Fibroblast of lung (primary cell): ENCODE results near the gene REEP2. TPM values are rescaled to one million over a fixed set of nuclear protein-coding genes. Genes with fewer than 3 reads are reported as not detected.
A peak's percentile ranks its signal among the peaks of the same experiment; 100 is the strongest.

Experiments used
- DNase-seq, 2 donors: peaks; one replicate each; pipeline versions ENCODE4 v3.0.0 to v3.0.0-alpha.2; 2010; ENCODE audit warnings: low read depth in 2 of 2
- H2AFZ ChIP-seq: 2 replicates; pipeline ENCODE4 v1.5.1; 2012; ENCODE audit warnings: low read length, control low read depth, inconsistent platforms
- H3K27ac ChIP-seq: 2 replicates; pipeline ENCODE4 v1.5.1; 2011; ENCODE audit warnings: low read length, control low read depth; ENCODE audit not compliant: insufficient read depth
- H3K27me3 ChIP-seq: 2 replicates; pipeline ENCODE4 v1.5.1; 2011; ENCODE audit warnings: mild to moderate bottlenecking, low read length; ENCODE audit not compliant: control insufficient read depth, insufficient read depth
- H3K36me3 ChIP-seq: 2 replicates; pipeline ENCODE4 v1.5.1; 2011; ENCODE audit warnings: low read length; ENCODE audit not compliant: control insufficient read depth, insufficient read depth
- H3K4me1 ChIP-seq: 2 replicates; pipeline ENCODE4 v1.5.1; 2011; ENCODE audit warnings: low read length; ENCODE audit not compliant: control insufficient read depth, insufficient read depth; ENCODE audit errors: extremely low read depth
- H3K4me2 ChIP-seq: 2 replicates; pipeline ENCODE4 v1.5.1; 2011; ENCODE audit warnings: low read length, control low read depth; ENCODE audit not compliant: insufficient read depth; ENCODE audit errors: extremely low read depth
- H3K4me3 ChIP-seq, 4 experiments: fragments of 200-600 bp in 1 of 4; sonication (generic) in 1 of 4; replicated peaks in 1 of 4; 2 replicates each; pipeline ENCODE4 v1.5.1; 2011 to 2016; ENCODE audit warnings: low read length in 4 of 4, low read depth in 3 of 4, mild to moderate bottlenecking in 3 of 4, control low read depth in 2 of 4, inconsistent platforms in 1 of 4, mixed read lengths in 1 of 4; ENCODE audit not compliant: insufficient read depth in 1 of 4; ENCODE audit errors: control extremely low read depth in 1 of 4
- H3K79me2 ChIP-seq: 2 replicates; pipeline ENCODE4 v1.5.1; 2012; ENCODE audit warnings: mild to moderate bottlenecking, low read length, inconsistent platforms; ENCODE audit not compliant: control insufficient read depth, insufficient read depth
- H3K9ac ChIP-seq: 2 replicates; pipeline ENCODE4 v1.5.1; 2011; ENCODE audit warnings: mild to moderate bottlenecking, low read length, control low read depth; ENCODE audit not compliant: insufficient read depth
- H3K9me3 ChIP-seq: 2 replicates; pipeline ENCODE4 v1.5.1; 2012; ENCODE audit warnings: low read depth, low read length; ENCODE audit not compliant: control insufficient read depth, insufficient read depth
- H4K20me1 ChIP-seq: 2 replicates; pipeline ENCODE4 v1.5.1; 2011; ENCODE audit warnings: low read length; ENCODE audit not compliant: control insufficient read depth, insufficient read depth; ENCODE audit errors: extremely low read depth
- EZH2 ChIP-seq: IDR thresholded peaks from 2 replicates; pipeline ENCODE4 v1.5.1; 2012; ENCODE audit warnings: low read length, control low read depth, mild to moderate bottlenecking; ENCODE audit errors: missing control alignments
- polyA plus RNA-seq, 2 donors: library from polyadenylated mRNA; depleted of rRNA in 1 of 2; stranded (reverse) in 1 of 2; unstranded in 1 of 2; fragments of >200 nt; gene quantifications; 2 replicates each; pipeline ENCODE4 v1.2.1, GENCODE V29; 2011 to 2012; ENCODE audit warnings: missing spikeins in 1 of 2
- total RNA-seq: library from RNA; depleted of rRNA; stranded (reverse); fragments of >200 nt; gene quantifications from 2 replicates; pipeline ENCODE4 v1.2.1, GENCODE V29; 2014
- TF ChIP-seq, protein P1 (sequence below), 2 donors: IDR thresholded peaks in 1 of 2; conservative IDR thresholded peaks in 1 of 2; 1 replicate in 1 of 2; 2 replicates in 1 of 2; pipeline ENCODE4 v1.5.1; 2011 to 2012; ENCODE audit warnings: low read length in 2 of 2, control low read depth in 1 of 2, inconsistent platforms in 1 of 2, low read depth in 1 of 2, mild to moderate bottlenecking in 1 of 2

The REEP2 gene
- total and polyA plus RNA-seq, 2 donors (not counting 1 experiment from before 2014, with no cell fraction given), result 6.1 to 14.4 TPM

DNA sequence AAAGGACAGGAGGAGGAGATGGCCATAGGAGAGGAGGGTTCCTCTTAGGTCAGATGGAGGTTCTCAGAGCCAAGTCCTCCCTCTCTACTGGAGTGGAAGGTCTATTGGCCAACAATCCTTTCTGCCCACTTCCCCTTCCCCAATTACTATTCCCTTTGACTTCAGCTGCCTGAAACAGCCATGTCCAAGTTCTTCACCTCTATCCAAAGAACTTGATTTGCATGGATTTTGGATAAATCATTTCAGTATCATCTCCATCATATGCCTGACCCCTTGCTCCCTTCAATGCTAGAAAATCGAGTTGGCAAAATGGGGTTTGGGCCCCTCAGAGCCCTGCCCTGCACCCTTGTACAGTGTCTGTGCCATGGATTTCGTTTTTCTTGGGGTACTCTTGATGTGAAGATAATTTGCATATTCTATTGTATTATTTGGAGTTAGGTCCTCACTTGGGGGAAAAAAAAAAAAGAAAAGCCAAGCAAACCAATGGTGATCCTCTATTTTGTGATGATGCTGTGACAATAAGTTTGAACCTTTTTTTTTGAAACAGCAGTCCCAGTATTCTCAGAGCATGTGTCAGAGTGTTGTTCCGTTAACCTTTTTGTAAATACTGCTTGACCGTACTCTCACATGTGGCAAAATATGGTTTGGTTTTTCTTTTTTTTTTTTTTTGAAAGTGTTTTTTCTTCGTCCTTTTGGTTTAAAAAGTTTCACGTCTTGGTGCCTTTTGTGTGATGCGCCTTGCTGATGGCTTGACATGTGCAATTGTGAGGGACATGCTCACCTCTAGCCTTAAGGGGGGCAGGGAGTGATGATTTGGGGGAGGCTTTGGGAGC is 29.5 kb downstream of the REEP2 start:
- DNase-seq, result peak; percentile 29 to 40
- no peaks in the 10 kb centered on the region for H3K9me3 ChIP-seq
- no peak overlapping the region for H3K9ac ChIP-seq
- peak overlapping the region; percentile 90 for H3K4me2 ChIP-seq
- no peak for TF ChIP-seq EZH2
- TF ChIP-seq, protein P1, sequence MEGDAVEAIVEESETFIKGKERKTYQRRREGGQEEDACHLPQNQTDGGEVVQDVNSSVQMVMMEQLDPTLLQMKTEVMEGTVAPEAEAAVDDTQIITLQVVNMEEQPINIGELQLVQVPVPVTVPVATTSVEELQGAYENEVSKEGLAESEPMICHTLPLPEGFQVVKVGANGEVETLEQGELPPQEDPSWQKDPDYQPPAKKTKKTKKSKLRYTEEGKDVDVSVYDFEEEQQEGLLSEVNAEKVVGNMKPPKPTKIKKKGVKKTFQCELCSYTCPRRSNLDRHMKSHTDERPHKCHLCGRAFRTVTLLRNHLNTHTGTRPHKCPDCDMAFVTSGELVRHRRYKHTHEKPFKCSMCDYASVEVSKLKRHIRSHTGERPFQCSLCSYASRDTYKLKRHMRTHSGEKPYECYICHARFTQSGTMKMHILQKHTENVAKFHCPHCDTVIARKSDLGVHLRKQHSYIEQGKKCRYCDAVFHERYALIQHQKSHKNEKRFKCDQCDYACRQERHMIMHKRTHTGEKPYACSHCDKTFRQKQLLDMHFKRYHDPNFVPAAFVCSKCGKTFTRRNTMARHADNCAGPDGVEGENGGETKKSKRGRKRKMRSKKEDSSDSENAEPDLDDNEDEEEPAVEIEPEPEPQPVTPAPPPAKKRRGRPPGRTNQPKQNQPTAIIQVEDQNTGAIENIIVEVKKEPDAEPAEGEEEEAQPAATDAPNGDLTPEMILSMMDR (conservative IDR thresholded peaks at IDR 0.05 in 1 of 2, IDR thresholded peaks at IDR 0.05 in 1 of 2; ENCODE audit: low read depth in 1 of 2, low read length in 2 of 2), result no peak
- H4K20me1 ChIP-seq, result no peaks in the 10 kb centered on the region
- peak overlapping the region in 3 of 4 experiments; percentile 3 to 84 (median 69) for H3K4me3 ChIP-seq
- no peak overlapping the region for H2AFZ ChIP-seq
- peaks cover 9% of the 10 kb centered on the region for H3K36me3 ChIP-seq
- H3K4me1 ChIP-seq, result peaks cover 1% of the 10 kb centered on the region
- no peaks in the 10 kb centered on the region for H3K27me3 ChIP-seq
- no peak overlapping the region for H3K27ac ChIP-seq
- peaks cover 16% of the 10 kb centered on the region for H3K79me2 ChIP-seq

DNA sequence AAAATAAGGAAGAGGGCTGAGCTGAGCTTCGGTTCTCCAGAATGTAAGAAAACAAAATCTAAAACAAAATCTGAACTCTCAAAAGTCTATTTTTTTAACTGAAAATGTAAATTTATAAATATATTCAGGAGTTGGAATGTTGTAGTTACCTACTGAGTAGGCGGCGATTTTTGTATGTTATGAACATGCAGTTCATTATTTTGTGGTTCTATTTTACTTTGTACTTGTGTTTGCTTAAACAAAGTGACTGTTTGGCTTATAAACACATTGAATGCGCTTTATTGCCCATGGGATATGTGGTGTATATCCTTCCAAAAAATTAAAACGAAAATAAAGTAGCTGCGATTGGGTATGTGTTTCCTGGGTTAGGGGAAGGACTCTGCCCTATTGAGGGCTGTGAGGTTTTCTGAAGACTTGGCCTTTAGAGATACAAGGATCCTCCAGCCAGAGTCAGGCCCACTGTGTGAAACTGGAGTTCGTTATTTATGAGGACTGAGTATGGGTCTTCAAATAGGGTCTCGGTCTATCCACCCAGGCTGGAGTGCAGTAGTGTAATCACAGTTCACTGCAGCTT is 30.2 kb downstream of the REEP2 start:
- no peak for DNase-seq

More for the DNA sequence above, 30.2 kb downstream of the REEP2 start:
- Histone ChIP-seq H2AFZ (no peak overlapping the region), H3K4me3 (no peak overlapping the region), H3K36me3 (peaks cover 9% of the 10 kb centered on the region), H4K20me1 (no peaks in the 10 kb centered on the region), H3K27ac (no peak overlapping the region), H3K79me2 (peaks cover 16% of the 10 kb centered on the region), H3K4me1 (no peaks in the 10 kb centered on the region), H3K9ac (no peak overlapping the region), H3K27me3 (no peaks in the 10 kb centered on the region), H3K9me3 (no peaks in the 10 kb centered on the region), H3K4me2 (no peak overlapping the region)
- TF ChIP-seq, protein P1 (conservative IDR thresholded peaks at IDR 0.05 in 1 of 2, IDR thresholded peaks at IDR 0.05 in 1 of 2; ENCODE audit: low read depth in 1 of 2, low read length in 2 of 2), result no peak
- no peak for TF ChIP-seq EZH2
